GM12878 (cell line): ENCODE results near the gene SESTD1. TPM values are rescaled to one million over a fixed set of nuclear protein-coding genes. Genes with fewer than 3 reads are reported as not detected.

Source experiments
- ATAC-seq: fragments of 200-7000 bp; cut with Tn5 transposase; 3 replicates; pipeline ENCODE4 v1.9.1; 2020; ENCODE audit warnings: mild to moderate bottlenecking, moderate library complexity
- BruUV-seq: library from RNA; stranded (reverse); fragments of 400-500 nt; replicated peaks from 2 replicates; lab custom pipeline; 2021; lab: Mats Ljungman, UMichigan
- CTCF ChIA-PET: fragments of 300-600 bp; sonication (Branson Sonifier 250); formaldehyde crosslinking; extraction: SDS; loops from one replicate; lab custom pipeline; 2021; ENCODE audit warnings: inconsistent platforms; lab: Yijun Ruan, JAX
- POLR2A ChIA-PET: fragments of 350-600 bp; formaldehyde crosslinking; extraction: SDS; loops from one replicate; lab custom pipeline; 2021; ENCODE audit warnings: inconsistent platforms; lab: Charles Lee
- RAD21 ChIA-PET: fragments of 300-600 bp; sonication (Branson Sonifier 250); formaldehyde crosslinking; loops from one replicate; lab custom pipeline; 2023; ENCODE audit warnings: antibody characterized with exemption; ENCODE audit not compliant: unreplicated experiment; lab: Charles Lee
- SMC1A ChIA-PET: fragments of 300-600 bp; sonication (Branson Sonifier 250); formaldehyde crosslinking; loops from one replicate; lab custom pipeline; 2023; ENCODE audit not compliant: unreplicated experiment, uncharacterized antibody; lab: Charles Lee
- DNase-seq: peaks from one replicate; pipeline ENCODE4 v3.0.0-alpha.2; 2011; ENCODE audit warnings: low read depth, low spot score
- FAIRE-seq: peaks from 3 replicates; lab custom pipeline; 2011; peaks lifted over from hg19 to GRCh38; lab: Jason Lieb, UNC
- H2AFZ ChIP-seq: 2 replicates; pipeline ENCODE4 v1.6.0; 2011; ENCODE audit warnings: low read depth, low read length, control low read depth; ENCODE audit not compliant: control insufficient read depth
- H3K27ac ChIP-seq: 2 replicates; pipeline ENCODE4 v1.5.1; 2011; ENCODE audit warnings: control low read depth; ENCODE audit not compliant: control insufficient read depth, insufficient read depth
- H3K27me3 ChIP-seq, 2 experiments: replicated peaks in 1 of 2; 2 replicates each; pipeline versions ENCODE4 v1.6.0 to v1.6.1; 2011; ENCODE audit warnings: low read length in 1 of 2; ENCODE audit not compliant: control insufficient read depth in 2 of 2, insufficient read depth in 2 of 2
- H3K36me3 ChIP-seq, 2 experiments: 2 replicates each; pipeline ENCODE4 v1.5.1; 2011; ENCODE audit warnings: low read length in 1 of 2; ENCODE audit not compliant: control insufficient read depth in 2 of 2, insufficient read depth in 2 of 2
- H3K4me1 ChIP-seq: 2 replicates; pipeline ENCODE4 v1.6.1; 2011; ENCODE audit warnings: mild to moderate bottlenecking, low read length, moderate library complexity, mixed read lengths; ENCODE audit not compliant: control insufficient read depth, insufficient read depth
- H3K4me2 ChIP-seq: 2 replicates; pipeline ENCODE4 v1.6.0; 2011; ENCODE audit warnings: control low read depth; ENCODE audit not compliant: control insufficient read depth, insufficient read depth
- H3K4me3 ChIP-seq: fragments of 200-600 bp; sonication (generic); 2 replicates; pipeline ENCODE4 v1.5.1; 2016
- H3K79me2 ChIP-seq: 2 replicates; pipeline ENCODE4 v1.6.0; 2011; ENCODE audit warnings: low read length; ENCODE audit not compliant: control insufficient read depth, insufficient read depth
- H3K9ac ChIP-seq: 2 replicates; pipeline ENCODE4 v1.8.0; 2011; ENCODE audit warnings: low read length, control low read depth, mixed read lengths; ENCODE audit not compliant: control insufficient read depth, insufficient read depth
- H3K9me3 ChIP-seq: replicated peaks from 3 replicates; pipeline ENCODE4 v1.5.1; 2011; ENCODE audit warnings: mild to moderate bottlenecking, low read length; ENCODE audit not compliant: control insufficient read depth, insufficient read depth
- H4K20me1 ChIP-seq: 2 replicates; pipeline ENCODE4 v1.6.0; 2011; ENCODE audit not compliant: control insufficient read depth, insufficient read depth
- ATF2 ChIP-seq: IDR thresholded peaks from 2 replicates; pipeline ENCODE4 v1.6.1; 2012; ENCODE audit warnings: low read length, inconsistent platforms
- JUND ChIP-seq: IDR thresholded peaks from 2 replicates; pipeline ENCODE4 v1.6.1; 2012; ENCODE audit warnings: low read depth, mild to moderate bottlenecking, low read length, improper control_type of control experiment, moderate library complexity
- NRF1 ChIP-seq: conservative IDR thresholded peaks from 2 replicates; pipeline ENCODE4 v1.6.1; 2011; ENCODE audit warnings: mild to moderate bottlenecking, low read depth, low read length, improper control_type of control experiment
- PAX8 ChIP-seq: fragments of 450-650 bp; IDR thresholded peaks from 2 replicates; pipeline ENCODE4 v1.6.1; 2017; ENCODE audit warnings: mild to moderate bottlenecking, moderate library complexity
- RUNX3 ChIP-seq: IDR thresholded peaks from 2 replicates; pipeline ENCODE4 v1.6.1; 2012; ENCODE audit warnings: low read length, inconsistent platforms
- SREBF1 ChIP-seq: IDR thresholded peaks from 2 replicates; pipeline ENCODE4 v1.6.1; 2012; ENCODE audit warnings: mild to moderate bottlenecking, low read length
- TBL1XR1 ChIP-seq: IDR thresholded peaks from 2 replicates; pipeline ENCODE4 v1.6.1; 2012; ENCODE audit warnings: low read depth, low read length, improper control_type of control experiment
- WRNIP1 ChIP-seq: IDR thresholded peaks from 2 replicates; pipeline ENCODE4 v1.6.1; 2011; ENCODE audit warnings: low read depth, low read length, improper control_type of control experiment, borderline replicate concordance
- WGBS: methylation state at CpG from one replicate; pipeline ENCODE4 v1.1.6; 2016; ENCODE audit warnings: low lambda C conversion rate; ENCODE audit not compliant: insufficient replicate concordance, insufficient coverage; ENCODE audit errors: missing lambda C conversion rate; 5-methylcytosine and 5-hydroxymethylcytosine counted together
- in situ Hi-C: fragments of 300-500 bp; cut with MboI; formaldehyde crosslinking; loops from 9 replicates; pipeline ENCODE4 v1.14.3; 2018; ENCODE audit warnings: mixed read lengths
- intact Hi-C: fragments of 100-400 bp; cut with micrococcal nuclease; formaldehyde crosslinking; loops from one replicate; pipeline ENCODE4 v1.14.2; 2022; ENCODE audit not compliant: unreplicated experiment
- polyA plus RNA-seq, 11 experiments: library from polyadenylated mRNA; depleted of rRNA in 4 of 11; unstranded in 6 of 11; stranded (reverse) in 5 of 11; fragments of >200 nt; fragmentation: Nextera tagmentation in 4 of 11; fragmentation: Illumina TruSeq in 1 of 11; extraction: Ambion mirVana in 4 of 11; extraction: Trizol in 1 of 11; gene quantifications; 1 replicate in 1 of 11; 2 replicates in 10 of 11; pipeline versions ENCODE4 v1.2.1 to v1.2.3, GENCODE V29; 2011 to 2016; ENCODE audit warnings: inconsistent platforms in 2 of 11, missing spikeins in 2 of 11, low read depth in 1 of 11
- total RNA-seq, 4 experiments: library from RNA; depleted of rRNA in 3 of 4; stranded (reverse); fragments of >200 nt in 3 of 4; fragmentation: Illumina TruSeq in 1 of 4; extraction: Trizol in 1 of 4; gene quantifications; 2 replicates each; pipeline versions ENCODE4 v1.2.1 to v1.2.3, GENCODE V29; 2013 to 2021

Gene SESTD1
- total and polyA plus RNA-seq, 10 of the 15 experiments (the other 5 are each of a cell fraction or from before 2014, with no cell fraction given), result 4.4 to 22.7 (median 9.5) TPM

GRCh38 chr2:179311101-179311500 lies 46.5 kb upstream of the SESTD1 start (continued):
- no peak for TF ChIP-seq WRNIP1
- TF ChIP-seq NRF1, result no peak
- no peak for TF ChIP-seq SREBF1
- no peak for TF ChIP-seq JUND

GRCh38 chr2:179307616-179308371 lies 43.2 kb upstream of the SESTD1 start:
- TF ChIP-seq PAX8 (no peak), ATF2 (no peak), TBL1XR1 (no peak), RUNX3 (no peak)
- Histone ChIP-seq H3K79me2 (no peaks in the 10 kb centered on the region), H3K4me1 (no peaks in the 10 kb centered on the region), H3K4me2 (no peak overlapping the region), H3K27me3 (no peaks in the 10 kb centered on the region; a peak in 1 of 4 replicates), H2AFZ (no peak overlapping the region), H3K36me3 (no peaks in the 10 kb centered on the region), H3K4me3 (no peak overlapping the region), H3K9ac (no peak overlapping the region), H4K20me1 (no peaks in the 10 kb centered on the region), H3K27ac (no peak overlapping the region), H3K9me3 (no peaks in the 10 kb centered on the region)
- intact Hi-C loops (no loop called here), in situ Hi-C loops (no loop called here)
- ChIA-PET SMC1A (interaction anchor here (0.9 kb wide), 1 partner anchor 30 kb away, joined by 3 read pairs; no protein-coding TSS in a partner anchor), POLR2A (no interaction called here), RAD21 (no interaction called here), CTCF (no interaction called here)
- DNase-seq (no peak), FAIRE-seq (no peak), ATAC-seq (no peak)
- BruUV-seq, result no TSS peak
- 17% methylated on average over 5 of the region's 5 CpGs for WGBS
